NB4 (cell line): ENCODE data around the gene EXOC4.

Experiments used
- CTCF ChIP-seq: IDR thresholded peaks from one replicate; pipeline ENCODE4 v1.5.1; 2012; ENCODE audit warnings: low read depth, low read length
- POLR2A ChIP-seq: IDR thresholded peaks from 2 replicates; pipeline ENCODE4 v1.6.1; 2011; ENCODE audit warnings: mild to moderate bottlenecking; ENCODE audit not compliant: insufficient read length; ENCODE audit errors: extremely low read depth

- TF ChIP-seq CTCF: no peak
- TF ChIP-seq POLR2A: no peak
Observed at GRCh38 chr7:133601617-133602016, 348.7 kb downstream of the EXOC4 start.
